ENCODE results near the gene SVOP.
A peak's percentile ranks its signal among the peaks of the same experiment; 100 is the strongest.
"Not testable (repeated sequence)": the region's sequence is repeated elsewhere in the genome, so short reads cannot be mapped to it uniquely, and the experiment has no call there.

SVOP gene

GRCh38 chr12:109058773-109059172 lies 37.9 kb upstream of the SVOP start:
- no peaks in the 10 kb centered on the region for H3K9me3 Mint-ChIP-seq
- no peak for TF ChIP-seq CTCF (IDR thresholded peaks at IDR 0.05; ENCODE audit: unreplicated experiment in 3 of 3)
- H3K36me3 Mint-ChIP-seq (ENCODE audit: low read depth): peaks cover 42% of the 10 kb centered on the region
- no peaks in the 10 kb centered on the region for H3K27me3 Mint-ChIP-seq (ENCODE audit: low read depth)
- H3K27ac Mint-ChIP-seq: no peak overlapping the region
- no peak overlapping the region for H3K4me3 Mint-ChIP-seq
- H3K4me1 Mint-ChIP-seq: peaks cover 3% of the 10 kb centered on the region

- Mint-ChIP-seq H3K36me3 (ENCODE audit: low read depth) (peaks cover 30% of the 10 kb centered on the region), H3K27me3 (ENCODE audit: low read depth) (no peaks in the 10 kb centered on the region), H3K4me1 (peaks cover 9% of the 10 kb centered on the region), H3K4me3 (no peak overlapping the region), H3K9me3 (no peaks in the 10 kb centered on the region), H3K27ac (no peak overlapping the region)
- TF ChIP-seq CTCF (IDR thresholded peaks at IDR 0.05; ENCODE audit: unreplicated experiment in 3 of 3): no peak
Observed at GRCh38 chr12:109057376-109057775, 36.5 kb upstream of the SVOP start.

GRCh38 chr12:109056891-109057290 lies 36.0 kb upstream of the SVOP start:
- peaks cover 27% of the 10 kb centered on the region for H3K36me3 Mint-ChIP-seq (ENCODE audit: low read depth)
- H3K4me3 Mint-ChIP-seq: no peak overlapping the region
- H3K27ac Mint-ChIP-seq: no peak overlapping the region
- no peaks in the 10 kb centered on the region for H3K27me3 Mint-ChIP-seq (ENCODE audit: low read depth)
- peaks cover 14% of the 10 kb centered on the region for H3K4me1 Mint-ChIP-seq
- H3K9me3 Mint-ChIP-seq: no peaks in the 10 kb centered on the region
- no peak for TF ChIP-seq CTCF (IDR thresholded peaks at IDR 0.05; ENCODE audit: unreplicated experiment in 3 of 3)

- no peak overlapping the region for H3K27ac Mint-ChIP-seq
- no peak for TF ChIP-seq CTCF (IDR thresholded peaks at IDR 0.05; ENCODE audit: unreplicated experiment in 3 of 3)
- H3K9me3 Mint-ChIP-seq: no peaks in the 10 kb centered on the region
- H3K36me3 Mint-ChIP-seq (ENCODE audit: low read depth): peaks cover 14% of the 10 kb centered on the region
- peaks cover 15% of the 10 kb centered on the region for H3K4me1 Mint-ChIP-seq
- H3K27me3 Mint-ChIP-seq (ENCODE audit: low read depth): no peaks in the 10 kb centered on the region
- peak overlapping the region in 1 of 3 experiments; percentile 30 for H3K4me3 Mint-ChIP-seq
Observed at GRCh38 chr12:109054520-109054919, 33.7 kb upstream of the SVOP start.

GRCh38 chr12:109054124-109054513 lies 33.3 kb upstream of the SVOP start:
- peaks cover 15% of the 10 kb centered on the region for H3K4me1 Mint-ChIP-seq
- peak overlapping the region; percentile 81 to 97 (median 93) for H3K27ac Mint-ChIP-seq
- H3K9me3 Mint-ChIP-seq: not testable (repeated sequence)

GRCh38 chr12:109053382-109054123 lies 32.7 kb upstream of the SVOP start:
- Mint-ChIP-seq H3K36me3 (ENCODE audit: low read depth) (peaks cover 11% of the 10 kb centered on the region), H3K9me3 (no peaks in the 10 kb centered on the region), H3K27ac (peak overlapping the region; percentile 81 to 97 (median 93)), H3K4me3 (peak overlapping the region; percentile 98 to 100 (median 99)), H3K27me3 (ENCODE audit: low read depth) (no peaks in the 10 kb centered on the region), H3K4me1 (peaks cover 15% of the 10 kb centered on the region)
- TF ChIP-seq CTCF (IDR thresholded peaks at IDR 0.05; ENCODE audit: unreplicated experiment in 3 of 3): no peak

More at GRCh38 chr12:109054124-109054513, 33.3 kb upstream of the SVOP start:
- H3K27me3 Mint-ChIP-seq (ENCODE audit: low read depth): not testable (repeated sequence)
- peak overlapping the region; percentile 98 to 100 (median 99) for H3K4me3 Mint-ChIP-seq
- peaks cover 14% of the 10 kb centered on the region for H3K36me3 Mint-ChIP-seq (ENCODE audit: low read depth)

Data from nephron (organoid).